Anterior cingulate cortex (tissue), 58 donors: Measurements from ENCODE around the gene TRIM62.
"Not testable (repeated sequence)": the region's sequence is repeated elsewhere in the genome, so short reads cannot be mapped to it uniquely, and the experiment has no call there.

Source experiments
- DNase-seq, 58 donors: peaks; one replicate each; lab custom pipeline; 2025; lab: John Stamatoyannopoulos, UW

TRIM62 gene

GRCh38 chr1:33119050-33119449, 62.8 kb downstream of the TRIM62 start:
- no peak for DNase-seq

- no peak for DNase-seq
Measured at GRCh38 chr1:33118274-33118673, 63.6 kb downstream of the TRIM62 start.

DNA sequence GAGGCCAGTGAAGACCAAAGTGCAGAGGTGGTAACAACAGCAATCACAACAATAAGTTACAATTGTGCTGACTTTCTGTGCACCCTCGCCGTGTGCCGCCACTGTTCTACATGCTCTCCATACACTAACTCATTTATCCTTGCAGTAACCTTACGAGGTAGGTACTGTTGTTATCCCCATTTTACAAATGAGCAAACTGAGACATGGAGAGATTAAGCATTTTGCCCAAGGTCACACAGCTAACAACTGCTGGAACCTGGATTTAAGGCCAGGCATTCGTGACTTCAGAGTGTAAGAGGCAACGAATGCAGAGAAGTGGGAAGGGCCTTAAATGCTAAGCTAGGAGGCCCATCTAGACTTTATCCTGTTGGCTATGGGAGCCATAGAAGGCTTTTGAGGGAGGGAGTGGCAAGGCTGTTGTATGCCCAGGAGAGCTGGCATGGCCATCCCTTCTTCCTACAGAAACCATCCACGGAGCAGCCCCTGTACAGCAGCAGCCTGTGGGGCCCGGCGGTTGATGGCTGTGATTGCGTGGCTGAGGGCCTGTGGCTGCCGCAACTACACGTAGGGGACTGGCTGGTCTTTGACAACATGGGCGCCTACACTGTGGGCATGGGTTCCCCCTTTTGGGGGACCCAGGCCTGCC, 64.3 kb downstream of the TRIM62 start:
- DNase-seq, result no peak

DNA sequence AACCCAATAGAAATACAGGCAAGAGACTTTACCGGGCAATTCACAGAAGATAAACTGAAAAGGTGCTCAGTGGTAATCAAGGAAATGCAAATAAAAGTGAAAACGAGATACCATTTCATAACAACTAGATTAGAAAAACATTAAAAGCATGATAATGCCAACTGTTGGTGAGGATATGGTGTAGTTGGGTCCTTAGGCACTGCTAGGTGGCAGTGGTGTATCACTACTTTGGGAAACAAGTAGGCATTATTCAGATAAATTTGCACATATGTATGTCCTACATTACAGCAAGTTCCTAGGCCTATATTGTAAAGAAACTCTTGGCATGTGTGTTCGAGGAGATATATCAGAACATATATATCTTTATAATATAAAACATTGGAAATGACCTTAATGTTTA, 69.9 kb downstream of the TRIM62 start:
- DNase-seq, result no peak

GRCh38 chr1:33110477-33110876, 71.4 kb downstream of the TRIM62 start:
- DNase-seq, result no peak

DNA sequence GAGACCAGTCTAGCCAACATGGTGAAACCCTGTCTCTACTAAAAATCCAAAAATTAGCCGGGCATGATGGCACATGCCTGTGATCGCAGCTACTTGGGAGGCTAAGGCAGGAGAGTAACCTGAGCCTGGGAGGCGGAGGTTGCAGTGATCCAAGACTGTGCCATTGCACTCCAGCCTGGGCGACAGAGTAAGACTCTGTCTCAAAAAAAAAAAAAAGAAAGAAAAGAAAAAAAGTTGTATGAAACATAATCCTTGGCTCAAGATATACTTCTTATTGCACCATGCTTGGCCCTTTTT, 81.8 kb downstream of the TRIM62 start:
- DNase-seq, result not testable (repeated sequence)

GRCh38 chr1:33099290-33100118, 82.3 kb downstream of the TRIM62 start:
- no peak for DNase-seq

GRCh38 chr1:33098371-33098770, 83.5 kb downstream of the TRIM62 start:
- no peak for DNase-seq

DNA sequence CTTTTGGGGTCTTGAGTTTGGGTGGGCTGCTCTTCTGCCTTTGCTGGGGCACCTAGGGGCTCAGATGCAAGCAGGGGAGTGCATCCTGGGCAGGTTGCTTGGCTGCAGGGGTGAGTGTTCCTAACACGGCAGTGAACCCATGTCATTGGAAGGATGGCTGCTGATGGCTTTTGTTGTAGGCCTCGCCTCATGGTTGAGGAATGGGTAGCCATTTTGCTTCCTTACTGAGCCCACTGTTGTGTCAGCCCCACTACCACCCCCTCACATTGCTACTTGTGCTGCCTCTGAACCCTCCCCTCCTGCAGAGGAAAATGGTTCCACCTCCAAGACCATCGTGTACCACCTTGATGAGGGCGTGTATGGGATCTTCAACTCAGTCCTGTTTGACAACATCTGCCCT, 84.1 kb downstream of the TRIM62 start:
- DNase-seq, result no peak

DNA sequence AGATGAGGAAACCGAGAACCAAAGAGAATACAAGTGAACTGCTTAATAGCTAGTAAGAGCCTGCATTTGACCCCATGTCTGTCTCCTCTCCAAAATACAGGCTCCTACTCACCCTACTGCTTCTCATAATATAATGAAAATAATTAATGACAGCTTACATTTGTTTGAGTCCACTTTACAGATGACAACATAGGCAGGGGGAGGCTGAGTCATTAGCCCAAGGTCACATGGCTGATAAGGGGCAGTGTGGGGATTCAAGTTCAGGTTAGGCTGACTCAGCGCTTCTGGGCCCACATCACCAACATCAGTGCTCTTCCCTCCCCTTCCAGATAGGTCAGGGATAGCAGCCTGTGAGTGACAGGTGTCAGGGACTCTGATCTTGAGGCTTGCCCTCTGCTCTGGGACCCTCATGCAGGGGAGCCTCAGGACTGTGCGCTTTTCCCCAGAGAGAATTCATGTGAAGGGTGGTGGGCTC, 84.7 kb downstream of the TRIM62 start:
- no peak for DNase-seq

DNA sequence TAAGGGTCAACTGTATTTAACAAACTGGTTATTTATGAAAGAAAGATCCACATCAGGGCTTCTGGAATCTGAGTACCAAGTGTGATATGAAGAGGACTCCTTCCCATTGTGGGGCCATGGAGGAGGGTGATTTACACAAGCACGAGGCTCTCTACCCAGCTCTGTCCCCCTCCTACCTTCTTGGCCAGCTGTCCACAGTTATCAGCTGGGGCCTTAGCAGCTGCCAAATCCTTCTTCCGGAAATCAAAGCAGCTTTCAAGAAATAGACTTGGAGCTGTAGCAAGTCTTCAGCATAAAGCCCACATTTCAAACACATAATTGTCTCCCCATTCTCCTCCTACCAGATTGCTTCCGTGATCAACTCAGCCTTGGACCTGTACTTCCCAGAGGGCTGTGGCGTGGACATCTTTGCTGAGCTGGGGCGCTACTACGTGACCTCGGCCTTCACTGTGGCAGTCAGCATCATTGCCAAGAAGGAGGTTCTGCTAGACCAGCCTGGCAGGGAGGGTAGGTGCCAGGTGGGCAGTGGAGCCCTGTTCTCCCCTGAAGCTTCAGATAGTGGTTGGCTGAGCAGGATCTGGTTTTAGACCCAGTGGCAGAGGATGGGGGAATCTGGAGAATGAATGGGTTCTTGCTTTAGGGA, 85.4 kb downstream of the TRIM62 start:
- peak in 17 of 58 donors; percentile 9 to 70 (median 23) for DNase-seq
